ENCODE measurements around the gene SPOCK1. TPM values are rescaled to one million over a fixed set of nuclear protein-coding genes. Genes with fewer than 3 reads are reported as not detected.

Gene SPOCK1
- total RNA-seq, 1 experiment from 2014 or later, result 10.9 TPM

DNA sequence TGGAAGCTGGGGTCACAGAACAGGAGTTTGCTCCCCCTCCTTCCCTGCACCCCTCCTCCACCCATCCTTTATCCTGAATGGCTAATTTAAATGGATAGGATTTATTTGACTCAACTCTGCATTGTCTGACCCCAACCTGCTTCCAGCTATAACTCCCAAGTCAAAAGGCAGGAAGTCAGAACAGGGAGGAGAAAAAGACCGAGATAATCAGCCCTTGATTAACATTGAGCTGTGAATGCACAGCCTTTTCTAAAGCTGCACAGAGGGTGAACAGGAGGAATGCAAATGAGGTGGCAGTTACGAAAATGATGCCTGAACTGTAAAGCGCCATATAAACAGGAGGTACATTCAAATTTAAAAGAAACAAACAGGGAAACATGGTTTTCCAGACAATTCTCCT is 152.8 kb downstream of the SPOCK1 start:
- Histone ChIP-seq H4K5ac (ENCODE audit: insufficient read length, low read depth, low read length) (no peak overlapping the region), H4K91ac (ENCODE audit: insufficient read length, low read depth, low read length) (no peak overlapping the region), H2BK15ac (ENCODE audit: low read depth, low read length) (no peak overlapping the region), H3K27me3 (ENCODE audit: insufficient read depth, low read length) (no peaks in the 10 kb centered on the region), H3K4me2 (ENCODE audit: insufficient read depth, insufficient read length, low read length) (no peak overlapping the region), H3K56ac (ENCODE audit: insufficient read length, low read depth, low read length) (no peak overlapping the region), H3T11ph (ENCODE audit: low read length) (no peak overlapping the region), H3K4ac (ENCODE audit: low read depth, low read length) (no peak overlapping the region), H2BK5ac (ENCODE audit: insufficient read length, low read length) (no peak overlapping the region), H3K27ac (ENCODE audit: insufficient read length, low read depth, low read length) (no peak overlapping the region), H3K9ac (ENCODE audit: extremely low read depth, insufficient read length, low read length) (no peak overlapping the region), H3K79me2 (ENCODE audit: insufficient read depth, low read length) (no peaks in the 10 kb centered on the region), H3K18ac (ENCODE audit: insufficient read length, low read depth, low read length) (no peak overlapping the region), H2AFZ (ENCODE audit: low read length) (no peak overlapping the region), H2BK120ac (ENCODE audit: low read depth, low read length, poor library complexity, severe bottlenecking) (no peak overlapping the region), H3K79me1 (ENCODE audit: insufficient read depth, low read depth, low read length, poor library complexity, severe bottlenecking) (no peaks in the 10 kb centered on the region), H4K8ac (replicated peaks; ENCODE audit: insufficient read length, low read depth, low read length) (no peak overlapping the region), H2AK5ac (ENCODE audit: insufficient read length, low read length) (no peak overlapping the region), H3K9me3 (ENCODE audit: control insufficient read depth, low read depth, low read length) (no peaks in the 10 kb centered on the region), H3K23me2 (ENCODE audit: insufficient read length, low read depth, low read length, poor library complexity, severe bottlenecking) (no peaks in the 10 kb centered on the region), H3K23ac (ENCODE audit: insufficient read length, low read depth, low read length) (no peak overlapping the region), H3K4me1 (ENCODE audit: insufficient read depth, low read length) (peaks cover 6% of the 10 kb centered on the region), H4K20me1 (ENCODE audit: control insufficient read depth, insufficient read depth, insufficient read length) (no peaks in the 10 kb centered on the region), H2BK20ac (ENCODE audit: low read depth, low read length, poor library complexity, severe bottlenecking) (no peak overlapping the region), H2BK12ac (ENCODE audit: insufficient read length, low read depth, low read length) (no peak overlapping the region), H3K14ac (ENCODE audit: insufficient read depth, low read length) (no peak overlapping the region)
- TF ChIP-seq, protein P1, sequence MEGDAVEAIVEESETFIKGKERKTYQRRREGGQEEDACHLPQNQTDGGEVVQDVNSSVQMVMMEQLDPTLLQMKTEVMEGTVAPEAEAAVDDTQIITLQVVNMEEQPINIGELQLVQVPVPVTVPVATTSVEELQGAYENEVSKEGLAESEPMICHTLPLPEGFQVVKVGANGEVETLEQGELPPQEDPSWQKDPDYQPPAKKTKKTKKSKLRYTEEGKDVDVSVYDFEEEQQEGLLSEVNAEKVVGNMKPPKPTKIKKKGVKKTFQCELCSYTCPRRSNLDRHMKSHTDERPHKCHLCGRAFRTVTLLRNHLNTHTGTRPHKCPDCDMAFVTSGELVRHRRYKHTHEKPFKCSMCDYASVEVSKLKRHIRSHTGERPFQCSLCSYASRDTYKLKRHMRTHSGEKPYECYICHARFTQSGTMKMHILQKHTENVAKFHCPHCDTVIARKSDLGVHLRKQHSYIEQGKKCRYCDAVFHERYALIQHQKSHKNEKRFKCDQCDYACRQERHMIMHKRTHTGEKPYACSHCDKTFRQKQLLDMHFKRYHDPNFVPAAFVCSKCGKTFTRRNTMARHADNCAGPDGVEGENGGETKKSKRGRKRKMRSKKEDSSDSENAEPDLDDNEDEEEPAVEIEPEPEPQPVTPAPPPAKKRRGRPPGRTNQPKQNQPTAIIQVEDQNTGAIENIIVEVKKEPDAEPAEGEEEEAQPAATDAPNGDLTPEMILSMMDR (conservative IDR thresholded peaks at IDR 0.05), result no peak
- H3K9me3 Mint-ChIP-seq, result no peaks in the 10 kb centered on the region
- no peaks in the 10 kb centered on the region for H3K36me3 Mint-ChIP-seq (ENCODE audit: insufficient read depth in 1 of 3, low read depth in 3 of 3)
- peak overlapping the region in 1 of 3 experiments; percentile 57; a peak in 1 of 7 replicates for H3K27ac Mint-ChIP-seq
- peaks cover 28 to 31% of the 10 kb centered on the region in 2 experiments for H3K4me1 Mint-ChIP-seq
- H3K27me3 Mint-ChIP-seq (ENCODE audit: low read depth), result peaks cover 1% of the 10 kb centered on the region; the same call in 1 of the 2 replicates
- DNase-seq, result no peak
- WGBS (ENCODE audit: extremely low coverage, insufficient read length, low lambda C conversion rate), result no CpG with 5 or more reads among the region's 3 CpGs
- no peak overlapping the region for H3K4me3 Mint-ChIP-seq

Measured in H9 (cell line).